Adipocyte (in vitro differentiated cells): ENCODE data around the gene SLC19A1.

Experiments used
- DNase-seq: peaks from one replicate; pipeline ENCODE4 v3.0.0-alpha.2; 2015; ENCODE audit warnings: low read depth
- H3K27me3 ChIP-seq: replicated peaks from 2 replicates; pipeline ENCODE4 v1.7.0; 2013; ENCODE audit warnings: mild to moderate bottlenecking, low read length, moderate library complexity; ENCODE audit not compliant: control insufficient read depth, insufficient read depth
- H3K36me3 ChIP-seq: 2 replicates; pipeline ENCODE4 v1.7.0; 2013; ENCODE audit warnings: low read length, mild to moderate bottlenecking, moderate library complexity; ENCODE audit not compliant: control insufficient read depth, insufficient read depth, severe bottlenecking
- H3K4me1 ChIP-seq: 2 replicates; pipeline ENCODE4 v1.7.0; 2013; ENCODE audit warnings: mild to moderate bottlenecking, low read length, moderate library complexity; ENCODE audit not compliant: control insufficient read depth, insufficient read depth
- H3K4me3 ChIP-seq: 2 replicates; pipeline ENCODE4 v1.7.0; 2013; ENCODE audit warnings: mild to moderate bottlenecking, low read length, moderate library complexity
- H3K9ac ChIP-seq: 2 replicates; pipeline ENCODE4 v1.7.0; 2013; ENCODE audit warnings: mild to moderate bottlenecking, low read length, moderate library complexity
- H3K9me3 ChIP-seq: 2 replicates; pipeline ENCODE4 v1.7.0; 2013; ENCODE audit warnings: mild to moderate bottlenecking, low read length, moderate library complexity; ENCODE audit not compliant: control insufficient read depth

Gene SLC19A1

GRCh38 chr21:45463871-45464270 lies 78.4 kb downstream of the SLC19A1 start:
- DNase-seq = no peak
- peaks cover 12% of the 10 kb centered on the region for H3K9me3 ChIP-seq
- peaks cover 11% of the 10 kb centered on the region for H3K4me1 ChIP-seq
- no peaks in the 10 kb centered on the region for H3K36me3 ChIP-seq
- H3K4me3 ChIP-seq = no peak overlapping the region
- no peaks in the 10 kb centered on the region for H3K27me3 ChIP-seq
- no peak overlapping the region for H3K9ac ChIP-seq

DNA sequence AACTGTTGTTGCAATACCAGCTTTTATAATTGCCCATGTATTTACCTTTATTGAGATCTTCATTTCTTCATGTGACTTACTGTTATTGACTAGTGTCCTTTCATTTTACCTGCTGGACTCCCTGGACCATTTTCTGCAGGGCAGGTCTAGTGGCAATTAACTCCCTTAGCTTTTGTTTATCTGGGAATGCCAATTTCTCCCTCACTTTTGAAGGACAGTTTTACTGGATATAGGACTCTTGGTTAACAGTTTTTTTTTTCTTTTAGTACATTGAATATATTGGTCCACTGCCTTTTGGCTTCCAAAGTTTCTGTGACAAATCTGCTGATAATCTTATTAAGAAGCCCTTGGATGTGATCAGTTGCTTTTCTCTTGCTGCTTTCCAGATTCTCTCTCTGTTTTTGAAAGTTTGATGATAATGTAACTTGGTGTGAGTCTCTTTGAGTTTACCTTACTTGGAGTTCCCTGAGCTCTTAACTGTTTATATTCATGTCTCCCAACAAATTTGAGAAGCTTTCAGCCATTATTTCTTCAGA lies 80.4 kb downstream of the SLC19A1 start:
- Histone ChIP-seq H3K4me3 (no peak overlapping the region), H3K36me3 (no peaks in the 10 kb centered on the region), H3K27me3 (no peaks in the 10 kb centered on the region)

DNA sequence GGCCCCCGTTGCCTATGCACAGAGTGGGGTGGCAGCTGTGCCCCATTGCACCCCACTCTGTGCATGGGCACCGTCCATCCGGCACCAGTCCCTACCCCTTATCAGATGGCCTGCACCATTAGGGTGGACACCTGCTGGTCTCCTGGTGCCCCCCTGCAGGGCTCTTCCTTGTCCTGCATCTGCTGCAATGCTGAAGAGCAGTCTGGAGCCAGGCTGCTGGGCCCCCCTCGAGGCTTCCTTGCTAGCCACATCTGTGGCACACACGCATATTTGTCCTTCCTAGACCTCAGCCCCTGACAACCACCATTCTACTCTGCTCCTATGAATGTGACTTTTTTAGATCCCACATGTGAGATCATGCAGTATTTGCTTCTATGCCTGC lies 80.9 kb downstream of the SLC19A1 start:
- peaks cover 11% of the 10 kb centered on the region for H3K4me1 ChIP-seq

More for the DNA sequence above, 80.4 kb downstream of the SLC19A1 start:
- DNase-seq = no peak
- Histone ChIP-seq H3K9me3 (peaks cover 12% of the 10 kb centered on the region), H3K9ac (no peak overlapping the region), H3K4me1 (peaks cover 11% of the 10 kb centered on the region)

DNA sequence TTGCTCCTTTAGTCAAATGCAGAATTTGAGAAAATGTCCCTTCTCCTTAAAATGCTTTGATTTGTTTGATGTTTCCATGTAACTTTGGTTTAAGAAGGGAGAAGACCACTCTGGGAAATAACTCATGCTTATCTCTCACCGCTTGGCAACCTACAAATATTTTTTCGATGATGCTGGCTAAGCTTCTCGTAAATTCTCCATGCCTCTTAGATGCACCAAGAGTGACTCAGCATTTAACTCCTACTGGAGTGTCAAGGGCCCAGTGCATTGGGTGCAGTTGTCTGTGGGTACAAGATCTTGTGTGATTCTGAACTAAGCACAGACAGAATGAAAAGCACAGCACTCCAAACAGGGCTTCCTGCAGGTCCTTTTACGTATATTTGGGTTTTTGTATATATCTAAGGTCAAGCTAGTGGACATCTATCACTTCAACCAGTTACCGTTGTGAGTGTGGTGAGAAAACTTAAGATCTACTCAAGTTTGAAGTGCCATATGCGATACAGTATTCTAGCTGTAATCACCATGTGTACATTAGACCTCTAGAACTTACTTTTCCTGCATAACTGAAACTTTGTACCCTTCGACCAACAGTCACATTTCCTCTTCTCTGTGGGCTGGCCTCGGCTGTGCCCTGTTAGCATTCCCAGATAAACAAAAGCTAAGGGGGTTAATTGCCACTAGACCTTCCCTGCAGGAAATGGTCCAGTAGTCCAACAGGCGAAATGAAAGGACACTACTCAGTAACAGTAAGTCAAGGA lies 81.5 kb downstream of the SLC19A1 start:
- Histone ChIP-seq H3K36me3 (no peaks in the 10 kb centered on the region), H3K4me1 (peaks cover 16% of the 10 kb centered on the region), H3K9ac (no peak overlapping the region), H3K27me3 (no peaks in the 10 kb centered on the region), H3K9me3 (peaks cover 12% of the 10 kb centered on the region), H3K4me3 (peak overlapping the region; percentile 0)
- peak; percentile 69 for DNase-seq

More for the DNA sequence above, 80.9 kb downstream of the SLC19A1 start:
- Histone ChIP-seq H3K9me3 (peaks cover 12% of the 10 kb centered on the region), H3K27me3 (no peaks in the 10 kb centered on the region), H3K4me3 (no peak overlapping the region), H3K9ac (no peak overlapping the region), H3K36me3 (no peaks in the 10 kb centered on the region)
- DNase-seq = no peak

GRCh38 chr21:45460011-45460565 lies 82.2 kb downstream of the SLC19A1 start:
- peaks cover 12% of the 10 kb centered on the region for H3K9me3 ChIP-seq
- peaks cover 23% of the 10 kb centered on the region for H3K4me1 ChIP-seq
- no peaks in the 10 kb centered on the region for H3K27me3 ChIP-seq
- no peaks in the 10 kb centered on the region for H3K36me3 ChIP-seq
- DNase-seq = no peak
- no peak overlapping the region for H3K9ac ChIP-seq
- H3K4me3 ChIP-seq = peak overlapping the region; percentile 0

DNA sequence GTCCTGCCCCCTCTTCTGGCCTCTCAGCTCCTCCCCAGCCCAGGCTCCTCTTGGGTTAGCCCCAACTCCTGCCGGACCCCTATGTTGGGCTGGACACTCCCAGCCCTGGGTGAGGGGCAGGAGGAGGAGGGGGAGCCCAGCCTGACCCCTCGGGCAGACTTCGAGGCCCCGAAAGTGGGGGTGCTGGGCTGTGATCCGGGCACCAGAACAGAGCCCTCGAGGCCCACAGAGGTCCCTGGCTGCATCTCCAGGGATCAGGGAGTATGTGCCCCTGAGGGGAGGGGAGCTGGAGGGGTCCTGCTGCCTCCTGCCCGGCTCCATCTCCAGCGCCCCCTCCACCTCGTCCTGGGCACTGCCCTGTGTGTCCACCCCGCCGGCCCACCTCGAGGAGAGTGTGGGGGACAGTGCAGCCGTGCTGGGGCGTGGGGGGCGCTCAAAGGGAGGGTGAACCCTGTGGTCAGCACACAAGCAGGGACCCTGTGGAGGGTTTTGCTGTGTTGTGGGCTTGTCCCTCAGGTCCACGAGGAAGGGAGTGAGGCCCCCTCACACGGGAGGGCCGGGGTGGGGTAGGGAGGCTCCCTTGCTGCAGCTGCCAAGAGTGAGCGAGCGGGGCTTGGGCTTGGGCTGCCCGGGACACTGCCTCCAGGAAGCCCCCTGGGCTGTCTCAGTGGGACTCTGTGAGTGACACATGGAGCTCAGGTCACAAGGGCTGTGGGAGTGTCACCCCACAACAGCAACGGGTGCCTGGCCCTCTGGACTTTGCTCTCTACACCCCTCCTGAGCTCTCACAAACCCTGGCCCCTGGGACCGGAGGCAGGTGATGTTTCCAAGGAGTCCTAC lies 82.8 kb downstream of the SLC19A1 start:
- Histone ChIP-seq H3K27me3 (no peaks in the 10 kb centered on the region), H3K9me3 (peaks cover 12% of the 10 kb centered on the region), H3K4me1 (peaks cover 30% of the 10 kb centered on the region), H3K4me3 (no peak overlapping the region), H3K36me3 (no peaks in the 10 kb centered on the region), H3K9ac (no peak overlapping the region)
- DNase-seq = no peak

DNA sequence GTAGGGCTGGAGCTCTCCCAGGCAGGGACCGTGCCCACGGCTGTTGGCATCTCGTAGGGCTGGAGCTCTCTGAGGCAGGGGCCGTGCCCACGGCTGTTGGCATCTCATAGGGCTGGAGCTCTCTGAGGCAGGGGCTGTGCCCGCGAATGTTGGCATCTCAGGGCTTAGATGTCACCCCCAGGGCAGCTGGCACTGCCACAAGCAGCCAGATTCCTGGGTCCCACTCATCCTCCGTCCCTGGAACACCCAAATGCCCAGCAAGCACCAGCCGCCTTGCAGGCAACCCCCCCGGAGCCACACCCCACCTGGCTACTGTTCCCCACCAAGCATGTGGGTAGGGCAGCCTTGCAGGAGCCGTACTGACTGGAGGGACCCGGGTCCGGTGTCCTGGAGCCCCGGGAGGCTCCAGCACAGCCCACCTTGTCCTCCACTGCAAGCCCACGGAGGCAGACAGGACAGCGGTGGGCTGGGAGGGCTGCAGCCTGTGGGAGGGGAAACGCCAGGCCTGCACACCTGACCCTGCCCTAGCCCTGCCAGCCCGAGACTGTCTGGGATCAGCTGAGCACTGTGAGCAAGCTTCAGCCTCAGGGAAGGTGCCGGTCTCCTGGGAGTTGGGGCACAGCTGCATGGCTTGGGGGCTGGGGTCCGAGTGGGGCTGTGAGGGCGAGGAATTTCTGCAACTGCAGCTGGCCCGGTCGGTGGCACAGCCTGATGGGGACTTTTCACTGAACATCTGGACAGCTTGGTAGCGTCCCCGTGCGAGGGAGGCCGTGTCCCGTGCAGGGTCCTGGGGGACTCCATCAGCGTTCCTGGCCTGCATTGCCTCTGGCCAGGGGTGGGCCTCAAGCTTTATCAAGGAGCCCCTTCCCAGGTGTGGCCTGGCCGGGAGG lies 83.7 kb downstream of the SLC19A1 start:
- peaks cover 12% of the 10 kb centered on the region for H3K9me3 ChIP-seq
- H3K4me1 ChIP-seq = peaks cover 38% of the 10 kb centered on the region
- no peak overlapping the region for H3K4me3 ChIP-seq
- no peak for DNase-seq
- H3K36me3 ChIP-seq = no peaks in the 10 kb centered on the region
- H3K9ac ChIP-seq = no peak overlapping the region
- no peaks in the 10 kb centered on the region for H3K27me3 ChIP-seq

- Histone ChIP-seq H3K9ac (peak overlapping the region; percentile 18), H3K4me1 (peaks cover 38% of the 10 kb centered on the region), H3K4me3 (no peak overlapping the region), H3K36me3 (no peaks in the 10 kb centered on the region), H3K27me3 (no peaks in the 10 kb centered on the region), H3K9me3 (peaks cover 12% of the 10 kb centered on the region)
- no peak for DNase-seq
Observed at GRCh38 chr21:45457832-45458172, 84.4 kb downstream of the SLC19A1 start.

- DNase-seq = no peak
- Histone ChIP-seq H3K4me1 (peaks cover 38% of the 10 kb centered on the region), H3K36me3 (no peaks in the 10 kb centered on the region), H3K4me3 (no peak overlapping the region), H3K27me3 (no peaks in the 10 kb centered on the region), H3K9ac (peak overlapping the region; percentile 18), H3K9me3 (peaks cover 7% of the 10 kb centered on the region)
Observed at GRCh38 chr21:45457161-45457831, 84.9 kb downstream of the SLC19A1 start.

GRCh38 chr21:45456584-45457160 lies 85.6 kb downstream of the SLC19A1 start:
- peaks cover 1% of the 10 kb centered on the region for H3K9me3 ChIP-seq
- H3K9ac ChIP-seq = no peak overlapping the region
- no peaks in the 10 kb centered on the region for H3K36me3 ChIP-seq
- H3K4me3 ChIP-seq = no peak overlapping the region
- DNase-seq = no peak
- peaks cover 38% of the 10 kb centered on the region for H3K4me1 ChIP-seq
- H3K27me3 ChIP-seq = no peaks in the 10 kb centered on the region
